ENCODE results near the gene POTEH. TPM values are rescaled to one million over a fixed set of nuclear protein-coding genes. Genes with fewer than 3 reads are reported as not detected.
"Not testable (repeated sequence)": the region's sequence is repeated elsewhere in the genome, so short reads cannot be mapped to it uniquely, and the experiment has no call there.

The POTEH gene
- total RNA-seq: not detected
- polyA plus RNA-seq (2013, experiment 1 of 2): not detected
- polyA plus RNA-seq (2013, experiment 2 of 2): not detected
- long read RNA-seq, experiment 1: 0 reads
- long read RNA-seq, experiment 2: 0 reads
- long read RNA-seq, experiment 3: 0 reads
- long read RNA-seq, experiment 4: 0 reads

GRCh38 chr22:15689749-15690125 is at the start of gene POTEH:
Gene POTEH (plus strand): TSS chr22:15690026. CDS start chr22:15690078, 52 bp downstream.
- not testable (repeated sequence) for H3K27me3 ChIP-seq (ENCODE audit: control insufficient read depth, insufficient read depth, low read length, poor library complexity, severe bottlenecking); H3K36me3 Mint-ChIP-seq (ENCODE audit: low read depth); H3K4me3 Mint-ChIP-seq; H3K9me3 ChIP-seq (ENCODE audit: control insufficient read depth, low read length); H3K36me3 ChIP-seq (ENCODE audit: control insufficient read depth, insufficient read depth, low read length); H3K4me1 ChIP-seq (ENCODE audit: control insufficient read depth, insufficient read depth, low read length); H3K27ac Mint-ChIP-seq; H3K4me3 ChIP-seq (ENCODE audit: low read length); DNase-seq; H3K9me3 Mint-ChIP-seq; H3K4me1 Mint-ChIP-seq; H3K27ac ChIP-seq (ENCODE audit: low read depth, low read length); H3K27me3 Mint-ChIP-seq (ENCODE audit: insufficient read depth); H3K9ac ChIP-seq (ENCODE audit: extremely low read depth, low read length, poor library complexity, severe bottlenecking)
- WGBS, 2 experiments (ENCODE audit: insufficient coverage in 1 of 2, insufficient read length in 1 of 2): 86% methylated on average over 5 of the region's 11 CpGs; no CpG with 5 or more reads in 1 of the 2 experiments

- H3K4me1 Mint-ChIP-seq; DNase-seq; H3K9ac ChIP-seq (ENCODE audit: extremely low read depth, low read length, poor library complexity, severe bottlenecking); H3K27me3 Mint-ChIP-seq (ENCODE audit: insufficient read depth); H3K9me3 ChIP-seq (ENCODE audit: control insufficient read depth, low read length); H3K27ac Mint-ChIP-seq; H3K4me1 ChIP-seq (ENCODE audit: control insufficient read depth, insufficient read depth, low read length); H3K4me3 Mint-ChIP-seq; H3K4me3 ChIP-seq (ENCODE audit: low read length); H3K27ac ChIP-seq (ENCODE audit: low read depth, low read length); H3K36me3 ChIP-seq (ENCODE audit: control insufficient read depth, insufficient read depth, low read length); H3K36me3 Mint-ChIP-seq (ENCODE audit: low read depth); H3K27me3 ChIP-seq (ENCODE audit: control insufficient read depth, insufficient read depth, low read length, poor library complexity, severe bottlenecking); H3K9me3 Mint-ChIP-seq: not testable (repeated sequence)
- 100% methylated on average over 1 of the region's 19 CpGs; no CpG with 5 or more reads in 1 of the 2 experiments for WGBS, 2 experiments (ENCODE audit: insufficient coverage in 1 of 2, insufficient read length in 1 of 2)
Observed at GRCh38 chr22:15642288-15642861, 47.5 kb upstream of the POTEH start.

GRCh38 chr22:15651954-15652353 is 37.9 kb upstream of the POTEH start:
- H3K27ac Mint-ChIP-seq; H3K36me3 ChIP-seq (ENCODE audit: control insufficient read depth, insufficient read depth, low read length); H3K4me1 Mint-ChIP-seq; H3K27ac ChIP-seq (ENCODE audit: low read depth, low read length); H3K4me3 ChIP-seq (ENCODE audit: low read length); H3K27me3 Mint-ChIP-seq (ENCODE audit: insufficient read depth); H3K9me3 ChIP-seq (ENCODE audit: control insufficient read depth, low read length); H3K27me3 ChIP-seq (ENCODE audit: control insufficient read depth, insufficient read depth, low read length, poor library complexity, severe bottlenecking); H3K36me3 Mint-ChIP-seq (ENCODE audit: low read depth); DNase-seq; H3K4me1 ChIP-seq (ENCODE audit: control insufficient read depth, insufficient read depth, low read length); H3K4me3 Mint-ChIP-seq; H3K9me3 Mint-ChIP-seq; H3K9ac ChIP-seq (ENCODE audit: extremely low read depth, low read length, poor library complexity, severe bottlenecking): not testable (repeated sequence)
- WGBS, 2 experiments (ENCODE audit: insufficient coverage in 1 of 2, insufficient read length in 1 of 2): no CpG with 5 or more reads among the region's 7 CpGs

- not testable (repeated sequence) for H3K27me3 ChIP-seq (ENCODE audit: control insufficient read depth, insufficient read depth, low read length, poor library complexity, severe bottlenecking); H3K4me3 Mint-ChIP-seq; H3K9me3 Mint-ChIP-seq; H3K4me3 ChIP-seq (ENCODE audit: low read length); H3K36me3 ChIP-seq (ENCODE audit: control insufficient read depth, insufficient read depth, low read length); H3K27ac Mint-ChIP-seq; DNase-seq; H3K4me1 ChIP-seq (ENCODE audit: control insufficient read depth, insufficient read depth, low read length); H3K27ac ChIP-seq (ENCODE audit: low read depth, low read length); H3K36me3 Mint-ChIP-seq (ENCODE audit: low read depth); H3K9me3 ChIP-seq (ENCODE audit: control insufficient read depth, low read length); H3K9ac ChIP-seq (ENCODE audit: extremely low read depth, low read length, poor library complexity, severe bottlenecking); H3K27me3 Mint-ChIP-seq (ENCODE audit: insufficient read depth); H3K4me1 Mint-ChIP-seq
- WGBS, 2 experiments (ENCODE audit: insufficient coverage in 1 of 2, insufficient read length in 1 of 2): no CpG with 5 or more reads among the region's 6 CpGs
Observed at GRCh38 chr22:15652738-15653137, 37.1 kb upstream of the POTEH start.

GRCh38 chr22:15653241-15653640 is 36.6 kb upstream of the POTEH start:
- H3K27ac Mint-ChIP-seq; H3K27me3 ChIP-seq (ENCODE audit: control insufficient read depth, insufficient read depth, low read length, poor library complexity, severe bottlenecking); H3K9ac ChIP-seq (ENCODE audit: extremely low read depth, low read length, poor library complexity, severe bottlenecking); H3K36me3 ChIP-seq (ENCODE audit: control insufficient read depth, insufficient read depth, low read length); H3K4me3 ChIP-seq (ENCODE audit: low read length); H3K4me1 ChIP-seq (ENCODE audit: control insufficient read depth, insufficient read depth, low read length); DNase-seq; H3K4me1 Mint-ChIP-seq; H3K27me3 Mint-ChIP-seq (ENCODE audit: insufficient read depth); H3K9me3 ChIP-seq (ENCODE audit: control insufficient read depth, low read length); H3K36me3 Mint-ChIP-seq (ENCODE audit: low read depth); H3K27ac ChIP-seq (ENCODE audit: low read depth, low read length); H3K4me3 Mint-ChIP-seq; H3K9me3 Mint-ChIP-seq: not testable (repeated sequence)
- WGBS, 2 experiments (ENCODE audit: insufficient coverage in 1 of 2, insufficient read length in 1 of 2): 73% methylated on average over 1 of the region's 2 CpGs; no CpG with 5 or more reads in 1 of the 2 experiments

GRCh38 chr22:15661102-15661501 is 28.7 kb upstream of the POTEH start:
- no CpG with 5 or more reads among the region's 2 CpGs for WGBS, 2 experiments (ENCODE audit: insufficient coverage in 1 of 2, insufficient read length in 1 of 2)
- not testable (repeated sequence) for H3K27ac Mint-ChIP-seq, H3K4me3 Mint-ChIP-seq

GRCh38 chr22:15664682-15665081 is 25.1 kb upstream of the POTEH start:
- not testable (repeated sequence) for H3K36me3 ChIP-seq (ENCODE audit: control insufficient read depth, insufficient read depth, low read length); H3K4me3 ChIP-seq (ENCODE audit: low read length); H3K4me1 Mint-ChIP-seq; H3K27me3 ChIP-seq (ENCODE audit: control insufficient read depth, insufficient read depth, low read length, poor library complexity, severe bottlenecking); H3K4me3 Mint-ChIP-seq; H3K27ac Mint-ChIP-seq; H3K9me3 Mint-ChIP-seq; H3K36me3 Mint-ChIP-seq (ENCODE audit: low read depth); DNase-seq; H3K4me1 ChIP-seq (ENCODE audit: control insufficient read depth, insufficient read depth, low read length); H3K9me3 ChIP-seq (ENCODE audit: control insufficient read depth, low read length); H3K9ac ChIP-seq (ENCODE audit: extremely low read depth, low read length, poor library complexity, severe bottlenecking); H3K27me3 Mint-ChIP-seq (ENCODE audit: insufficient read depth); H3K27ac ChIP-seq (ENCODE audit: low read depth, low read length)
- no CpG with 5 or more reads among the region's 3 CpGs for WGBS, 2 experiments (ENCODE audit: insufficient coverage in 1 of 2, insufficient read length in 1 of 2)

More at GRCh38 chr22:15661102-15661501, 28.7 kb upstream of the POTEH start:
- H3K27me3 Mint-ChIP-seq (ENCODE audit: insufficient read depth); H3K4me1 Mint-ChIP-seq; H3K4me1 ChIP-seq (ENCODE audit: control insufficient read depth, insufficient read depth, low read length); H3K27me3 ChIP-seq (ENCODE audit: control insufficient read depth, insufficient read depth, low read length, poor library complexity, severe bottlenecking); H3K36me3 Mint-ChIP-seq (ENCODE audit: low read depth); H3K27ac ChIP-seq (ENCODE audit: low read depth, low read length); H3K4me3 ChIP-seq (ENCODE audit: low read length); H3K9me3 Mint-ChIP-seq; DNase-seq; H3K36me3 ChIP-seq (ENCODE audit: control insufficient read depth, insufficient read depth, low read length); H3K9ac ChIP-seq (ENCODE audit: extremely low read depth, low read length, poor library complexity, severe bottlenecking); H3K9me3 ChIP-seq (ENCODE audit: control insufficient read depth, low read length): not testable (repeated sequence)
